Stimulated activated CD8-positive, alpha-beta memory T cell treated with anti-CD3 and anti-CD28 coated beads, Interleukin-15, amount 100 ng/mL, for 24 hours (primary cell): ENCODE measurements around the gene COQ6.
"Not testable (repeated sequence)": the region's sequence is repeated elsewhere in the genome, so short reads cannot be mapped to it uniquely, and the experiment has no call there.

Source experiments
- DNase-seq: peaks from one replicate; pipeline ENCODE4 v3.0.0-alpha.2; 2020; ENCODE audit warnings: low read depth

Gene COQ6

GRCh38 chr14:73988065-73988464 is 38.0 kb downstream of the COQ6 start:
- DNase-seq, result no peak

DNA sequence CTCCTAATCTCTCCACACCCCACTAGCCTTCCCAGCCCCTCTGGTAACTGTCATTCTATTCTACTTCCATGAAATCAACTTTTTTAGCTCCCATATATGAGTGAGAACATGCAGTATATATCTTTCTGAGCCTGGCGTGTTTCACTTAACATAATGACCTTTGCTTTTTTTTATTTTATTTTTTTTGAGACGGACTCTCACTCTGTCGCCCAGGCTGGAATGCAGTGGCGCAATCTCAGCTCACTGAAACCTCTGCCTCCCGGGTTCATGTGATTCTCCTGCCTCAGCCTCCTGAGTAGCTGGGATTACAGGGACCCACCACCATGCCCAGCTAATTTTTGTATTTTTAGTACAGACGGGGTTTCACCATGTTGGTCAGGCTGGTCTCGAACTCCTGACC is 38.6 kb downstream of the COQ6 start:
- not testable (repeated sequence) for DNase-seq

DNA sequence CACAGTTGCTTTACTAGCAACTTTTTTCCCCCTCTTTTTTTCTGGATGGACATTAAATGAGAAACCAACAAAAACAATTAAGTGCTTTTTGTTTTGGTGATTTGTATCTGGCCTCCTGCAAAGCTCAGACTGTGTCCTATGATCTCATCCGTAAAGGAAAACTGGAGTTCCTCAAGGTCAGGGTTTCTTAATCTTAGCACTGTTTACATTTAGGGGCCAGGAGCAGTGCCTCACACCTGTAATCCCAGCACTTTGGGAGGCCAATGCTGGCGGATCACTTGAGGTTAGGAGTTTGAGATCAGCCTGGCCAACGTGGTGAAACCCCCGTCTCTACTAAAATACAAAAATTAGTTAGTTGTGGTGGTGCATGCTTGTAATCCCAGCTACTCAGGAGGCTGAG is 41.0 kb downstream of the COQ6 start:
- no peak for DNase-seq

- DNase-seq, result not testable (repeated sequence)
These were observed 44.8 kb downstream of the COQ6 start for GRCh38 chr14:73994926-73995325.

DNA sequence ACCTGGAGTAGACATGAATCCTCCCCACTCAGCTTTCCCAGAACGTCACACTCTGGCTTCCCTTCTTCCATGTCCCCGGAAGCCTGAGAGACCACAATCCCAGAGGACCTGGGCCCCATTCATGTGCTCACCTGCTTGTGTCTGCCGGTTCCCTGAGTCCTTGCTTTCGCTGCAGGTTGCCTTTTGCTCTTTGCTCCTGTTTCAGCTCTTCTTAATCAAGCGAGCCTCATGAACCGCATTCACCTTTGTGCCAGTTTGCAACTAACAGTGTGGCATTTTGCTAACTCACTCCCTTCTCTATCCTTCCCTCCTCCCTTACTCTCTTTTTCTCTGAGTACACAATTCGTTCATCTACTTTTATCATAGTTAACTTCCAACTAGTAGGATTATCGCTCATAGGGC is 45.9 kb downstream of the COQ6 start:
- no peak for DNase-seq

- DNase-seq, result no peak
These were observed 46.6 kb downstream of the COQ6 start for GRCh38 chr14:73996731-73997107.

DNA sequence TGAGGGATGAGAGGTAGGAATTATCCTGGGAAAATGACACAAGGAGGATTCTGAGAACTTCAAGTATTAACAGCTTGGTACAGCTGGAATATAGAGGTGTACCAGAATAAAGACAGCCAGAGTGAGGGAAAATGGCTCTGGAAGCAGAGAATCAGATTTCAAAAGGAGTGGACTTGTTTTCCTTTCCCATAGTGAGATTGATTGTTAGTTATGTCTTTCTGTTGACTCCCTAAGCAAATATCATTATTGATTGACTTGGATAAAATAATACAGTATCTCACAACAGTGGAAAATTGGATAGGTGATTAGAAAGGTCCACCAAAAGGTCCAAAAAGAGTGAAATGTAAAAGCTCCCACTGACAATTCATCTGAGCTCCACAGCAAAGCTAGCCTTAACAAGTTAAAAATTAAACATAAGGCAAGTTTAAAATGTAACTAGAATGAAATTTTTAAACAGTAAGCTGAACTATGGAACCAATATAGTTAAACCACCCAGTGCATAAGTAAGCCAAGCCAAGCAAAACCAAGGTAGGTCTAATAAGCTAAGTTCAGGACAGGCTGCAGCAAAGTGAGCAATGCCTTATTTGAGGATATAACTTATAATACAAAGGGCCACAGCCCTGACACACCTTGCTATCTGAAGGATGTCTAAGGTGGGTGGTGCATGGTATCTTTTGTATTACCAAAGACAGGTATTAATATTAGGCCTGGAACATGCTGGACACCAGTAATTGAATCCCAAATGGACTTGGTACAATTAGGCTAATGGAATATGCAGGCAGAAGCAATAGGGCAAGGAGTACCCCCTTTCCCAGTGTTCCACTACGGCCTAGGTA is 47.2 kb downstream of the COQ6 start:
- no peak for DNase-seq

DNA sequence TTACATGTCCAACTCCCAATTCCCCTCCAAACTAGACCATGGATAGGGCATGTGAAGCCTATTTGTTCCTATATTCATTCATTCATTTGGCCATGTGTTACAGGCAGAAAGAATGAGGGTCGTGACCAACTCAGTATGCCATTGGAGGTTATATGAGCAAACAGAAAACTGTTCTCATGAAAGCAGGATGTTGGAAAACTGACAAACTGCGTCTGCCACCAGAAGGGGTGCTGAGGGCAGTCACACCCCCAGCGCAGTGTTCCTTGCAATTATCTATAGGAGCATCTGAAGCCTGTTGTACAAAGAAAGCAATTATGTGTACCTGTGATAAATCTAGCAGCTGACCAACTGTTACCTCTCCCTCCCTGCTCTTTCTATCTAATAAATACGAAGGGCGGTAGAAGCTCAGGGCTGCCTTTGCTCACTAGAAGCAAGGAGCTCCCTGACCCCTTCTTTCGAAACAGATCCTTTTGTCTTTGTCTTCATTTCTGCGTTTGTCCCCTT is 47.9 kb downstream of the COQ6 start:
- no peak for DNase-seq

DNA sequence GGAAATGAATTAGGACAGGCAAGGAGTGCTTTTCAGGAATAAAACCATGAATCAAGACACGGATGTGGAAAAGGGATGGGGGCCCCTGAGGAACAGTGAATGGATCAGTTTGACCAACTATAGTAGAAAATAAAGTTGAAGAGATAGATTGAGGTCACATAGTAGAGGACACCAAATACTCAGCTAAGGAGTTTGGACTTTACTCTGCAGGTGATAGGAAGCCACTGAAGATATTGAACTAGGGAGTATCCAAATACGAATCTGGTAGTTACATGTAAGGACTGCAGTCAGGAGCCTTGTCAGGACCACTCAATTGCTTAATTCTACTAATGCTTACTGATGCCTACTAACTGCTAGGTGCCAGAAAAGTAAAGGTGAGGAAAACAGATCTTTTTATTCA is 48.6 kb downstream of the COQ6 start:
- DNase-seq, result no peak

- not testable (repeated sequence) for DNase-seq
These were observed 55.6 kb downstream of the COQ6 start for GRCh38 chr14:74005664-74006063.

DNA sequence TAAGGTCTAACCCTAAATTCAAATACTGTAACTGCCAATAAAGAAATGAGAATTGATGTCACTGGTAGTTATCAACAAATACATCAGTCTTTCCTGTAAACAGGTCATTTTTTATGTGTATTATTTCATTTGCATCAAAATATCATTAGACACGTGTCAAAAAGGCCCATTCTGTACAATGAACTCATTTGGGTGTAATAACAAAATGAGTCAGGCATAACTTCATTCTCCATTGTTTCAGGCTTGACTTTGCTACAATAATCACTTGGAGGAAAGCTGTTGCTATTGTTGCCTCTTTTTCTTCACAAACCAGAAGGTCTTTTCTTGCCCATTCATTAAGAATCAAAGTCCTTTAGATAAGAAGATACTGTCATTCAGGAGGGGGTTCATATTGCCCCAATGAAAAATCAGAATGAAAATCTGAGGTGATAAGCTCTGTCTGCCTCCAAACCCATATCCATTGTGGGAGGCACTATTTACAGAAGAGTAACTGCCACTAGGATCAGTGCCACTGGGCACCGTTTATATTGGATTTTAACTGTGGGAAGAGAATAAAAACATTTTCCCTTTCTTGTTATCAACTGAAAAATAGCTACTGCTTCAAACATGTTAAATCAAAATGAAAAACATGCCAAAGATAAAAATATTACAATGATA is 58.9 kb downstream of the COQ6 start:
- no peak for DNase-seq
